K562 (cell line): ENCODE measurements around the gene C2orf42. TPM values are rescaled to one million over a fixed set of nuclear protein-coding genes. Genes with fewer than 3 reads are reported as not detected.

Experiments
- DMBX1 ChIP-seq: fragments of 250-450 bp; sonication (Bioruptor Pico); IDR thresholded peaks from 2 replicates; pipeline ENCODE4 v1.8.0; 2022; ENCODE audit warnings: inconsistent platforms, mild to moderate bottlenecking, moderate library complexity, borderline replicate concordance
- ERF ChIP-seq: fragments of 450-650 bp; formaldehyde crosslinking; IDR thresholded peaks from 2 replicates; pipeline ENCODE4 v1.4.0; 2020; ENCODE audit warnings: mild to moderate bottlenecking, mixed read lengths
- GABPB1 ChIP-seq: sonication (generic); formaldehyde crosslinking; IDR thresholded peaks from 2 replicates; pipeline ENCODE4 v1.8.0; 2022; ENCODE audit warnings: mild to moderate bottlenecking, missing genetic modification reagents
- LEF1 ChIP-seq: fragments of 450-650 bp; IDR thresholded peaks from 2 replicates; pipeline ENCODE4 v1.6.1; 2016; ENCODE audit warnings: mild to moderate bottlenecking
- MBD2 ChIP-seq: sonication (generic); IDR thresholded peaks from 2 replicates; pipeline ENCODE4 v1.6.1; 2016; ENCODE audit warnings: low read depth, borderline replicate concordance
- MEIS2 ChIP-seq: fragments of 450-650 bp; IDR thresholded peaks from 2 replicates; pipeline ENCODE4 v1.6.1; 2014; ENCODE audit warnings: mild to moderate bottlenecking; ENCODE audit not compliant: partially characterized antibody
- POLR2AphosphoS2 ChIP-seq: IDR thresholded peaks from 2 replicates; pipeline ENCODE4 v1.6.1; 2012; ENCODE audit warnings: low read length, improper control_type of control experiment
- SMARCA4 ChIP-seq: fragments of 450-650 bp; IDR thresholded peaks from 2 replicates; pipeline ENCODE4 v1.6.1; 2016
- SMARCE1 ChIP-seq: fragments of 450-650 bp; IDR thresholded peaks from 2 replicates; pipeline ENCODE4 v1.7.1; 2016; ENCODE audit warnings: mild to moderate bottlenecking
- XRCC4 ChIP-seq: IDR thresholded peaks from one replicate; pipeline ENCODE4 v1.6.1; 2011; ENCODE audit not compliant: insufficient read depth, insufficient read length; ENCODE audit errors: extremely low read depth
- ZNF24 ChIP-seq: fragments of 450-650 bp; IDR thresholded peaks from 2 replicates; pipeline ENCODE4 v1.6.1; 2016
- ZNF324 ChIP-seq: fragments of 250-450 bp; sonication (Bioruptor Pico); IDR thresholded peaks from 2 replicates; pipeline ENCODE4 v1.4.0; 2020; ENCODE audit warnings: mild to moderate bottlenecking
- ZNF57 ChIP-seq: fragments of 450-650 bp; formaldehyde crosslinking; IDR thresholded peaks from 2 replicates; pipeline ENCODE4 v1.4.0; 2020; ENCODE audit warnings: mild to moderate bottlenecking, moderate library complexity
- ZNF717 ChIP-seq: fragments of 250-450 bp; sonication (Bioruptor Pico); IDR thresholded peaks from 2 replicates; pipeline ENCODE4 v1.5.0; 2021
- polyA plus RNA-seq, 8 experiments: library from polyadenylated mRNA; depleted of rRNA in 4 of 8; stranded (reverse) in 5 of 8; unstranded in 3 of 8; fragments of >200 nt; fragmentation: Nextera tagmentation in 2 of 8; fragmentation: Illumina TruSeq in 1 of 8; extraction: Ambion mirVana in 2 of 8; extraction: Trizol in 1 of 8; gene quantifications; 2 replicates each; pipeline versions ENCODE4 v1.2.1 to v1.2.3, GENCODE V29; 2011 to 2014; ENCODE audit warnings: inconsistent platforms in 1 of 8, missing spikeins in 1 of 8
- total RNA-seq, 7 experiments: library from RNA; depleted of rRNA in 6 of 7; stranded (reverse); fragments of >200 nt in 6 of 7; fragmentation: Illumina TruSeq in 2 of 7; extraction: Trizol in 2 of 7; gene quantifications; 2 replicates each; pipeline versions ENCODE4 v1.2.1 to v1.2.3, GENCODE V29; 2011 to 2021; ENCODE audit warnings: low replicate concordance in 1 of 7
- TF ChIP-seq, protein P1 (sequence below): fragments of 250-450 bp; sonication (Bioruptor Pico); IDR thresholded peaks from 2 replicates; pipeline ENCODE4 v1.8.0; 2022; ENCODE audit warnings: inconsistent platforms, mild to moderate bottlenecking, moderate library complexity, borderline replicate concordance
- TF ChIP-seq, protein P2 (sequence below): fragments of 450-650 bp; IDR thresholded peaks from one replicate; pipeline ENCODE4 v1.6.1; 2018; ENCODE audit warnings: mild to moderate bottlenecking, moderate library complexity; ENCODE audit not compliant: partially characterized antibody
- TF ChIP-seq, protein P3 (sequence below): fragments of 450-650 bp; IDR thresholded peaks from 2 replicates; pipeline ENCODE4 v1.6.1; 2018; ENCODE audit not compliant: partially characterized antibody
- TF ChIP-seq, protein P4 (sequence below): sonication (generic); formaldehyde crosslinking; IDR thresholded peaks from 2 replicates; pipeline ENCODE4 v1.8.1; 2023; ENCODE audit warnings: mild to moderate bottlenecking, missing genetic modification reagents
- TF ChIP-seq, protein P5 (sequence below): fragments of 250-450 bp; sonication (Bioruptor Pico); IDR thresholded peaks from 2 replicates; pipeline ENCODE4 v1.4.0; 2020; ENCODE audit warnings: mild to moderate bottlenecking

The C2orf42 gene
- total and polyA plus RNA-seq, 9 of the 15 experiments (the other 6 are each of a cell fraction or from before 2014, with no cell fraction given) = 4.6 to 10.9 (median 7.5) TPM

DNA sequence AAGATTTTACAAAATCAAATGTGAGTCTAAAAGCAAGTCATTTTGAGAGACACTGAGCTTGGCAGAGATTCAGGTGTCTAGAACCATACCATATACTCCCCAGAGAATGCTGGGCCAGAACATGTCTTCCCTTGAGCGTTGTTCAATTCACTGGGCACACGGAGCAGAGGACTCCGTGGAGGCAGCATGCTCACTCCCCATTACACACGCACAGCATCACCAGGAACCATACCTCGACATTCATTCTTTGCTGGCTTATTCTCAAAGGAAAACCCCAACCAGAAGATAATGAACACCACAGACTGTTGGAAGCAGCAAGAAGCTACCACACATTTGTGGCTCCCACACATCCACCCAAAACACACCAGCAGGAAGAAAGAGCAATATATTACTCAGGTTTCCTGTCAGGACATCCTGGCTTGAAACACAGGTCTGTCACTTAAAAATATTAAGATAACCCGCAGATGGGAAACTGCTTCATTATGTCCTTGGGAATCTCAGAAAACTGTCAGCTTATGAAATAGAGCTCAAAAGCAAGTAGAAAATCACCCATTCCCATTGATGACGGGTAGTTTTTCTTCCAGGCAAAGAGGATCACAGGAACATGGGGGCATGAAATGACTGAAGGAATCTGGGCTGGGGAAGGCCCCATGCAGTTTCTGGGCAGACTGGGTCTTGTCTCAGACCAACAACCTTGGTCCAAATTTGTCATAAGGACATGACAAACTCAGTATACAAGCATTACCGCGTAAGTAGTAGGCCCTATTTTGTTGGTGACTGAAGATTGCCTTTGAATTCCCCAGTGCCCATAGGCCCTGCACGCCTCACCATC lies 57.1 kb downstream of the C2orf42 start (continued):
- TF ChIP-seq GABPB1 (CRISPR knock-in tag) = no peak
- TF ChIP-seq, protein P1, sequence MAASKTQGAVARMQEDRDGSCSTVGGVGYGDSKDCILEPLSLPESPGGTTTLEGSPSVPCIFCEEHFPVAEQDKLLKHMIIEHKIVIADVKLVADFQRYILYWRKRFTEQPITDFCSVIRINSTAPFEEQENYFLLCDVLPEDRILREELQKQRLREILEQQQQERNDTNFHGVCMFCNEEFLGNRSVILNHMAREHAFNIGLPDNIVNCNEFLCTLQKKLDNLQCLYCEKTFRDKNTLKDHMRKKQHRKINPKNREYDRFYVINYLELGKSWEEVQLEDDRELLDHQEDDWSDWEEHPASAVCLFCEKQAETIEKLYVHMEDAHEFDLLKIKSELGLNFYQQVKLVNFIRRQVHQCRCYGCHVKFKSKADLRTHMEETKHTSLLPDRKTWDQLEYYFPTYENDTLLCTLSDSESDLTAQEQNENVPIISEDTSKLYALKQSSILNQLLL = no peak
- TF ChIP-seq, protein P2, sequence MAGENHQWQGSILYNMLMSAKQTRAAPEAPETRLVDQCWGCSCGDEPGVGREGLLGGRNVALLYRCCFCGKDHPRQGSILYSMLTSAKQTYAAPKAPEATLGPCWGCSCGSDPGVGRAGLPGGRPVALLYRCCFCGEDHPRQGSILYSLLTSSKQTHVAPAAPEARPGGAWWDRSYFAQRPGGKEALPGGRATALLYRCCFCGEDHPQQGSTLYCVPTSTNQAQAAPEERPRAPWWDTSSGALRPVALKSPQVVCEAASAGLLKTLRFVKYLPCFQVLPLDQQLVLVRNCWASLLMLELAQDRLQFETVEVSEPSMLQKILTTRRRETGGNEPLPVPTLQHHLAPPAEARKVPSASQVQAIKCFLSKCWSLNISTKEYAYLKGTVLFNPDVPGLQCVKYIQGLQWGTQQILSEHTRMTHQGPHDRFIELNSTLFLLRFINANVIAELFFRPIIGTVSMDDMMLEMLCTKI = no peak
- TF ChIP-seq, protein P3, sequence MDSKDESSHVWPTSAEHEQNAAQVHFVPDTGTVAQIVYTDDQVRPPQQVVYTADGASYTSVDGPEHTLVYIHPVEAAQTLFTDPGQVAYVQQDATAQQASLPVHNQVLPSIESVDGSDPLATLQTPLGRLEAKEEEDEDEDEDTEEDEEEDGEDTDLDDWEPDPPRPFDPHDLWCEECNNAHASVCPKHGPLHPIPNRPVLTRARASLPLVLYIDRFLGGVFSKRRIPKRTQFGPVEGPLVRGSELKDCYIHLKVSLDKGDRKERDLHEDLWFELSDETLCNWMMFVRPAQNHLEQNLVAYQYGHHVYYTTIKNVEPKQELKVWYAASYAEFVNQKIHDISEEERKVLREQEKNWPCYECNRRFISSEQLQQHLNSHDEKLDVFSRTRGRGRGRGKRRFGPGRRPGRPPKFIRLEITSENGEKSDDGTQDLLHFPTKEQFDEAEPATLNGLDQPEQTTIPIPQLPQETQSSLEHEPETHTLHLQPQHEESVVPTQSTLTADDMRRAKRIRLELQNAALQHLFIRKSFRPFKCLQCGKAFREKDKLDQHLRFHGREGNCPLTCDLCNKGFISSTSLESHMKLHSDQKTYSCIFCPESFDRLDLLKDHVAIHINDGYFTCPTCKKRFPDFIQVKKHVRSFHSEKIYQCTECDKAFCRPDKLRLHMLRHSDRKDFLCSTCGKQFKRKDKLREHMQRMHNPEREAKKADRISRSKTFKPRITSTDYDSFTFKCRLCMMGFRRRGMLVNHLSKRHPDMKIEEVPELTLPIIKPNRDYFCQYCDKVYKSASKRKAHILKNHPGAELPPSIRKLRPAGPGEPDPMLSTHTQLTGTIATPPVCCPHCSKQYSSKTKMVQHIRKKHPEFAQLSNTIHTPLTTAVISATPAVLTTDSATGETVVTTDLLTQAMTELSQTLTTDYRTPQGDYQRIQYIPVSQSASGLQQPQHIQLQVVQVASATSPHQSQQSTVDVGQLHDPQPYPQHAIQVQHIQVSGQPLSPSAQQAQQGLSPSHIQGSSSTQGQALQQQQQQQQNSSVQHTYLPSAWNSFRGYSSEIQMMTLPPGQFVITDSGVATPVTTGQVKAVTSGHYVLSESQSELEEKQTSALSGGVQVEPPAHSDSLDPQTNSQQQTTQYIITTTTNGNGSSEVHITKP = no peak
- no peak for TF ChIP-seq LEF1
- TF ChIP-seq, protein P4, sequence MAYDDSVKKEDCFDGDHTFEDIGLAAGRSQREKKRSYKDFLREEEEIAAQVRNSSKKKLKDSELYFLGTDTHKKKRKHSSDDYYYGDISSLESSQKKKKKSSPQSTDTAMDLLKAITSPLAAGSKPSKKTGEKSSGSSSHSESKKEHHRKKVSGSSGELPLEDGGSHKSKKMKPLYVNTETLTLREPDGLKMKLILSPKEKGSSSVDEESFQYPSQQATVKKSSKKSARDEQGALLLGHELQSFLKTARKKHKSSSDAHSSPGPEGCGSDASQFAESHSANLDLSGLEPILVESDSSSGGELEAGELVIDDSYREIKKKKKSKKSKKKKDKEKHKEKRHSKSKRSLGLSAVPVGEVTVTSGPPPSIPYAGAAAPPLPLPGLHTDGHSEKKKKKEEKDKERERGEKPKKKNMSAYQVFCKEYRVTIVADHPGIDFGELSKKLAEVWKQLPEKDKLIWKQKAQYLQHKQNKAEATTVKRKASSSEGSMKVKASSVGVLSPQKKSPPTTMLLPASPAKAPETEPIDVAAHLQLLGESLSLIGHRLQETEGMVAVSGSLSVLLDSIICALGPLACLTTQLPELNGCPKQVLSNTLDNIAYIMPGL (CRISPR knock-in tag) = no peak
- no peak for TF ChIP-seq SMARCE1
- TF ChIP-seq POLR2AphosphoS2 = no peak
- peak; percentile 16; the same call in 1 of the 2 replicates for TF ChIP-seq SMARCA4
- no peak for TF ChIP-seq ZNF717 (CRISPR knock-in tag)
- TF ChIP-seq, protein P5, sequence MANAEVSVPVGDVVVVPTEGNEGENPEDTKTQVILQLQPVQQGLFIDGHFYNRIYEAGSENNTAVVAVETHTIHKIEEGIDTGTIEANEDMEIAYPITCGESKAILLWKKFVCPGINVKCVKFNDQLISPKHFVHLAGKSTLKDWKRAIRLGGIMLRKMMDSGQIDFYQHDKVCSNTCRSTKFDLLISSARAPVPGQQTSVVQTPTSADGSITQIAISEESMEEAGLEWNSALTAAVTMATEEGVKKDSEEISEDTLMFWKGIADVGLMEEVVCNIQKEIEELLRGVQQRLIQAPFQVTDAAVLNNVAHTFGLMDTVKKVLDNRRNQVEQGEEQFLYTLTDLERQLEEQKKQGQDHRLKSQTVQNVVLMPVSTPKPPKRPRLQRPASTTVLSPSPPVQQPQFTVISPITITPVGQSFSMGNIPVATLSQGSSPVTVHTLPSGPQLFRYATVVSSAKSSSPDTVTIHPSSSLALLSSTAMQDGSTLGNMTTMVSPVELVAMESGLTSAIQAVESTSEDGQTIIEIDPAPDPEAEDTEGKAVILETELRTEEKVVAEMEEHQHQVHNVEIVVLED = no peak
- no peak for TF ChIP-seq ZNF324
- TF ChIP-seq MEIS2 = peak; percentile 68
- TF ChIP-seq ZNF57 = no peak
- TF ChIP-seq ZNF24 = no peak
- 0 out of 2 replicates have a peak, but pooled peaks have one; percentile 20 for TF ChIP-seq ERF (CRISPR knock-in tag)
- TF ChIP-seq MBD2 = no peak
- TF ChIP-seq DMBX1 (CRISPR knock-in tag) = peak; percentile 77; the same call in 1 of the 2 replicates
- TF ChIP-seq XRCC4 = no peak
